H9 (cell line): ENCODE results near the gene BBS1. TPM values are rescaled to one million over a fixed set of nuclear protein-coding genes. Genes with fewer than 3 reads are reported as not detected.

ENCODE experiments used
- DNase-seq: peaks from one replicate; pipeline ENCODE4 v3.0.0-alpha.2; 2017
- H2AFZ ChIP-seq: one replicate; pipeline ENCODE4 v1.6.1; 2013; ENCODE audit warnings: mild to moderate bottlenecking, low read length, control low read depth, moderate library complexity
- H2AK5ac ChIP-seq: 2 replicates; pipeline ENCODE4 v1.6.1; 2013; ENCODE audit warnings: low read length, control low read depth, mixed read lengths; ENCODE audit not compliant: insufficient read length
- H2BK120ac ChIP-seq: one replicate; pipeline ENCODE4 v1.6.1; 2013; ENCODE audit warnings: low read depth, mild to moderate bottlenecking, low read length, control low read depth, inconsistent platforms; ENCODE audit not compliant: poor library complexity, severe bottlenecking
- H2BK12ac ChIP-seq: 2 replicates; pipeline ENCODE4 v1.6.1; 2013; ENCODE audit warnings: low read length, control low read depth, mixed read lengths, low read depth; ENCODE audit not compliant: insufficient read length
- H2BK15ac ChIP-seq: 2 replicates; pipeline ENCODE4 v1.6.1; 2013; ENCODE audit warnings: low read depth, low read length, control low read depth
- H2BK20ac ChIP-seq: one replicate; pipeline ENCODE4 v1.6.1; 2013; ENCODE audit warnings: low read depth, mild to moderate bottlenecking, low read length, control low read depth, inconsistent platforms; ENCODE audit not compliant: poor library complexity, severe bottlenecking
- H2BK5ac ChIP-seq: 2 replicates; pipeline ENCODE4 v1.6.1; 2013; ENCODE audit warnings: low read length, control low read depth, mixed read lengths; ENCODE audit not compliant: insufficient read length
- H3K14ac ChIP-seq: 2 replicates; pipeline ENCODE4 v1.6.1; 2013; ENCODE audit warnings: low read length, control low read depth; ENCODE audit not compliant: insufficient read depth
- H3K18ac ChIP-seq: 2 replicates; pipeline ENCODE4 v1.6.1; 2013; ENCODE audit warnings: low read depth, mild to moderate bottlenecking, mixed read lengths, low read length, control low read depth; ENCODE audit not compliant: insufficient read length
- H3K23ac ChIP-seq: 2 replicates; pipeline ENCODE4 v1.6.1; 2013; ENCODE audit warnings: low read length, control low read depth, mixed read lengths, low read depth; ENCODE audit not compliant: insufficient read length
- H3K23me2 ChIP-seq: 2 replicates; pipeline ENCODE4 v1.6.1; 2013; ENCODE audit warnings: low read depth, mild to moderate bottlenecking, mixed read lengths, low read length, control low read depth; ENCODE audit not compliant: insufficient read length, poor library complexity, severe bottlenecking
- H3K27ac ChIP-seq: 2 replicates; pipeline ENCODE4 v1.5.1; 2013; ENCODE audit warnings: low read length, control low read depth, mixed read lengths, low read depth; ENCODE audit not compliant: insufficient read length
- H3K27me3 ChIP-seq: 2 replicates; pipeline ENCODE4 v1.6.1; 2013; ENCODE audit warnings: low read length, control low read depth, inconsistent platforms; ENCODE audit not compliant: insufficient read depth
- H3K4ac ChIP-seq: 2 replicates; pipeline ENCODE4 v1.6.1; 2013; ENCODE audit warnings: low read depth, mild to moderate bottlenecking, control low read depth, inconsistent platforms, low read length, moderate library complexity
- H3K4me1 ChIP-seq: 2 replicates; pipeline ENCODE4 v1.6.1; 2013; ENCODE audit warnings: low read length, control low read depth, inconsistent platforms; ENCODE audit not compliant: insufficient read depth
- H3K4me2 ChIP-seq: 2 replicates; pipeline ENCODE4 v1.6.1; 2013; ENCODE audit warnings: low read length, control low read depth, mixed read lengths; ENCODE audit not compliant: insufficient read length, insufficient read depth
- H3K56ac ChIP-seq: 2 replicates; pipeline ENCODE4 v1.6.1; 2013; ENCODE audit warnings: low read depth, mild to moderate bottlenecking, mixed read lengths, low read length, control low read depth; ENCODE audit not compliant: insufficient read length
- H3K79me1 ChIP-seq: 2 replicates; pipeline ENCODE4 v1.6.1; 2013; ENCODE audit warnings: low read depth, mild to moderate bottlenecking, moderate library complexity, low read length, control low read depth, inconsistent platforms; ENCODE audit not compliant: insufficient read depth, poor library complexity, severe bottlenecking
- H3K79me2 ChIP-seq: 2 replicates; pipeline ENCODE4 v1.6.1; 2013; ENCODE audit warnings: low read length, control low read depth, inconsistent platforms; ENCODE audit not compliant: insufficient read depth
- H3K9ac ChIP-seq: 2 replicates; pipeline ENCODE4 v1.6.1; 2013; ENCODE audit warnings: low read length, control low read depth, mixed read lengths; ENCODE audit not compliant: insufficient read length; ENCODE audit errors: extremely low read depth
- H3K9me3 ChIP-seq: one replicate; pipeline ENCODE4 v1.6.1; 2013; ENCODE audit warnings: low read depth, low read length, inconsistent platforms; ENCODE audit not compliant: control insufficient read depth
- H3T11ph ChIP-seq: one replicate; pipeline ENCODE4 v1.6.1; 2013; ENCODE audit warnings: mild to moderate bottlenecking, low read length, control low read depth, inconsistent platforms
- H4K20me1 ChIP-seq: one replicate; pipeline ENCODE4 v1.6.1; 2013; ENCODE audit not compliant: control insufficient read depth, insufficient read length, insufficient read depth
- H4K5ac ChIP-seq: 2 replicates; pipeline ENCODE4 v1.6.1; 2013; ENCODE audit warnings: low read depth, mild to moderate bottlenecking, mixed read lengths, low read length, control low read depth; ENCODE audit not compliant: insufficient read length
- H4K8ac ChIP-seq: replicated peaks from 2 replicates; pipeline ENCODE4 v1.6.1; 2013; ENCODE audit warnings: low read length, control low read depth, mixed read lengths, low read depth; ENCODE audit not compliant: insufficient read length
- H4K91ac ChIP-seq: 2 replicates; pipeline ENCODE4 v1.6.1; 2013; ENCODE audit warnings: low read depth, mild to moderate bottlenecking, moderate library complexity, mixed read lengths, low read length, control low read depth; ENCODE audit not compliant: insufficient read length
- H3K27ac Mint-ChIP-seq, 3 experiments: 2 replicates in 2 of 3; 3 replicates in 1 of 3; pipeline ENCODE4 v1.8.0; 2020 to 2021; ENCODE audit warnings: mixed read lengths in 3 of 3, mild to moderate bottlenecking in 1 of 3, moderate library complexity in 1 of 3
- H3K27me3 Mint-ChIP-seq: 2 replicates; pipeline ENCODE4 v1.8.0; 2021; ENCODE audit warnings: low read depth, mild to moderate bottlenecking, moderate library complexity, mixed read lengths
- H3K36me3 Mint-ChIP-seq, 3 experiments: 2 replicates in 2 of 3; 3 replicates in 1 of 3; pipeline ENCODE4 v1.8.0; 2020 to 2021; ENCODE audit warnings: low read depth in 3 of 3, mixed read lengths in 3 of 3; ENCODE audit not compliant: insufficient read depth in 1 of 3
- H3K4me1 Mint-ChIP-seq, 2 experiments: 2 replicates each; pipeline ENCODE4 v1.8.0; 2020; ENCODE audit warnings: mixed read lengths in 2 of 2
- H3K4me3 Mint-ChIP-seq, 2 experiments: 2 replicates in 1 of 2; 3 replicates in 1 of 2; pipeline ENCODE4 v1.8.0; 2020 to 2021; ENCODE audit warnings: mild to moderate bottlenecking in 2 of 2, mixed read lengths in 2 of 2, moderate library complexity in 1 of 2
- H3K9me3 Mint-ChIP-seq, 2 experiments: 2 replicates in 1 of 2; 3 replicates in 1 of 2; pipeline ENCODE4 v1.8.0; 2020; ENCODE audit warnings: mild to moderate bottlenecking in 2 of 2, mixed read lengths in 2 of 2, moderate library complexity in 1 of 2
- CTCF ChIP-seq: fragments of 200-600 bp; sonication (generic); conservative IDR thresholded peaks from 3 replicates; pipeline ENCODE4 v1.8.0; 2021; ENCODE audit warnings: antibody characterized with exemption, mild to moderate bottlenecking
- WGBS: extraction: QIAGEN DNeasy Blood & Tissue Kit; methylation state at CpG from one replicate; pipeline ENCODE4 v1.1.7; 2013; ENCODE audit warnings: missing lambda C conversion rate, low lambda C conversion rate, mixed read lengths; ENCODE audit not compliant: insufficient read length; ENCODE audit errors: extremely low coverage; 5-methylcytosine and 5-hydroxymethylcytosine counted together
- total RNA-seq: library from RNA; stranded (reverse); gene quantifications from 2 replicates; pipeline ENCODE4 v1.2.1, GENCODE V29; 2021

Gene BBS1
- total RNA-seq, 1 experiment from 2014 or later = 27.2 TPM

DNA sequence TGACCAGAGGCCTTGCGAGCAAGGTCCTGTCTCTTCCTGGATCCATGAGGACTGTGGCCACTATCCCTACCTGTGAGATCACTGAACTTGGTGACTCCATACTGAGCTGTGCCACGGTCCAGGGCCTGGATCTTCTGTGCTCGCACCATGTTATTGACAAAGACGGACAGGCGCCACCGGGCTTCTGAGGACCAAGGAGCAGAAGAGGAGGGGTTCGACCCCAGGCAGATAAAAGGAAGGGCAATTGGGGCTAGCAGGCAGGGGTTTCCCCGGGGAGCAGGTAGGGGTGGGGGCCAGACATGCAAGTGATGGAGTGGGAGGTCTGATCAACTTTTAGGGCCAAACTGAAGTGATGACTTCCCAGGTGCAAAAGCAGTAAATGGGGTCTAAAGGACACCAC, 55.8 kb downstream of the BBS1 start:
- Histone ChIP-seq H2BK120ac (no peak overlapping the region), H2AK5ac (no peak overlapping the region), H3K4ac (no peak overlapping the region), H3K14ac (no peak overlapping the region), H4K91ac (no peak overlapping the region), H3K18ac (no peak overlapping the region), H2BK20ac (no peak overlapping the region), H2BK5ac (no peak overlapping the region), H3K27ac (no peak overlapping the region), H3K56ac (no peak overlapping the region), H3K4me2 (no peak overlapping the region), H2BK15ac (no peak overlapping the region), H3K23me2 (no peaks in the 10 kb centered on the region), H3K9me3 (no peaks in the 10 kb centered on the region), H3K79me2 (no peaks in the 10 kb centered on the region), H3K27me3 (no peaks in the 10 kb centered on the region), H4K5ac (no peak overlapping the region), H3K9ac (no peak overlapping the region), H4K20me1 (no peaks in the 10 kb centered on the region), H3K23ac (no peak overlapping the region), H2BK12ac (no peak overlapping the region), H2AFZ (no peak overlapping the region), H3K4me1 (peaks cover 11% of the 10 kb centered on the region), H3T11ph (no peak overlapping the region), H4K8ac (no peak overlapping the region), H3K79me1 (no peaks in the 10 kb centered on the region)
- Mint-ChIP-seq H3K27ac (peak overlapping the region in 1 of 3 experiments; percentile 33; a peak in 3 of 7 replicates), H3K9me3 (peaks cover 3 to 4% of the 10 kb centered on the region in 2 experiments; a peak in 2 of 5 replicates), H3K36me3 (peaks cover 3 to 36% (median 24%) of the 10 kb centered on the region in 3 experiments), H3K27me3 (peaks cover 2% of the 10 kb centered on the region), H3K4me1 (peaks cover 24 to 28% of the 10 kb centered on the region in 2 experiments), H3K4me3 (no peak overlapping the region)
- DNase-seq = no peak
- no peak for TF ChIP-seq CTCF
- no CpG with 5 or more reads among the region's 8 CpGs for WGBS
